NCI-H2107 treated with DMSO at 0.1 percent for 48 hours (cell line): ENCODE data around the gene SLC45A1.
"Not testable (repeated sequence)": the region's sequence is repeated elsewhere in the genome, so short reads cannot be mapped to it uniquely, and the experiment has no call there.

Experiments
- DNase-seq: peaks from one replicate; lab custom pipeline; 2025; ENCODE audit not compliant: unreplicated experiment; lab: John Stamatoyannopoulos, UW

The SLC45A1 gene

DNA sequence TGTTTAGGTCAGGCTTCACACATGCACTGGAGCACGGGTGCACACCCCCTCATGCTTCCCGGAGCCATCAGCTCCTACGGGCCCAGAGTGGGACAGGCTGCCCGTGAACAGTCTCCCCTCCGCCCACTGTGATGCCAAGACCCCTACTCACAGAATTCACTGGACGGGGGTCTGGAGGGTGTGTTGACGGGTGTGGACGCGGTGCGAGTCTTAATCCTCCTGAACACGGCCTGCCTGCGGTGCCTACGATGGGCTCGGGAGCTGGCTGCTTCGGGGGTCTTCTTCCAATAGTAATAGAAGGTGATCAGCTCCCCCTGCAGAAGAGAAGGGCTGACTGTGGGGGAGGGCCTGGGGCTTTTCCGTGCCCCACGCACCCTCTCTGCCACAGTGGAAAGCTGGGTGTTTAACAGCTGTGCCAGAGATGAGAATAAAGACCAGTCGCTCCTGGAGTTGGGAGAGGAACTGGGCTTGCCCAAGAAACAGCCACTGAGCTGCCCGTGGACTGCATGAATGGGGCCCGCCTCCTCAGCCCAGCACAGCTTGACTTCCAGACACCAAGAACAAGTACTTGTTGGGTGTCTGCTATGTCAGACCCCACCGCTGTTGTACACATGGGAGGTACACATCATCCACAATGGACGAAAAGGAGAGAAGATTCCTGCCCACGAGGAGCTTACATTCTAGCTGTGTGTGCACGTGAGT lies 47.9 kb downstream of the SLC45A1 start:
- no peak for DNase-seq

- no peak for DNase-seq
Measured at GRCh38 chr1:8367571-8368194, 49.8 kb downstream of the SLC45A1 start.

DNA sequence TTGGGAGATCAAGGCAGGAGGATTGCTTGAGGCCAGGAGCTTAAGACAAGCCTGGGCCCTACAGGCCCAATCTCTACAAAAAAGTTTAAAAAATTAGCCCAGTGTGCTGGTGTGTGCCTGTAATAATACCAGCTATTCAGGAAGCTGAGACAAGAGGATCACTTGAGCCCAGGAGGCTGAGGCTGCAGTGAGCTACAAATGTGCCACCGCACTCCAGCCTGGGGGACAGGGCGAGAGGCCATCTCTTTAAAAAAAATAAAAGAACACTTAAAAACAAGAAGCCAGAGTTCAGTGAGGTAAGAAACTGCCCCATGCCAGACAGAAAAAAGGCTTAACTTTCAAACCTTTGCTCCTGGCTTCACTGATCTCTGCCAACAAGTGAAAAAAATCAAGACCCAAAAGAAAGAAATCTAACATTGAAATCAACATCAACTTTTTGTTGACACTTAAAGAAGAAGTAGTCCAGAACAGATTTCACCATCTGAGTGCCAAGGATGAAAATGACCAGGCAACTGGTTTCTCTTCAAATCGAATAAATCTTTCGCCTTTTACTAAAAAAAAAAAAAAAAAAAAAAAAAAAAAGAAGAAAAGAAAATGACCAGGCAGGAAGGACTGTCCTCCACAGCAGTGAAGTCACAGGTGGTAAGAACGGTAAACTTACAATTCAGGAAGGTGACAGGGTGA lies 51.2 kb downstream of the SLC45A1 start:
- DNase-seq = no peak

DNA sequence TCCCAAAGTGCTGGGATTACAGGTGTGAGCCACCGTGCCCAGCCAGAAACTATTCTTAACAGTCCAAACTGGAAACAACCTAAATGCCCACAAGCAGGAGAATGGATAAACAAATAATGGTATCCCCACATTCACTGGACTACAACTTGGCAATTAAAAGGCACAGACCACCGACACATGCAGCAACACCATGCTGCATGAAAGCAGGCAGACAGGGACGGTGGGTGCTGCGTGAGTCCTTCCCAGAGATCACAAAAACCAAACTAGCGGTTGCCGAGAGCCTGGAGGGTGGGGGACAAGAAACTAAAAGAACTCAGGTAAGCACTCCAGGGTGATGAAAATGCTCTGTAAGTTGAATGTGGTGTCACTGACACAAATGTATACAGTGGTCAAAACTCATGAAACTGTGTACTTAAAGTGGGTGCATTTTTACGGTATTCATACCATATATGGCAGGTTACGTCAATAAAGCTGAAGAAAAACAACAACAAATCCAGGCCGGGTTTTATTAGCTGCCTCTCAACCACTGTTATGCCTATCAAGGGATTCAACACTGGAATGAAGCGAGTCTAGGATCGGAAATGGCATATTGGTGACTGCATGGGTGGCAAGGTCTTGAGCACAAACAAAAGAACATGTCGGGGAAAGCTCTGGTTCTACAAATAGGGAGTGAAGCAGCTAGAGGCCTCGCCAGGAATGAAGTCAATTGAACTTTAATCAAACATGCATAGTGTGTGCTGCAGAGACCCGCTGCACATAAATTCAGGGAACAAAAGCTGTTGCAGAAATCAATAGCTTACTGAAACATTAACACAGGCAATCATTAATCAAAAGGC lies 52.4 kb downstream of the SLC45A1 start:
- peak; percentile 6 for DNase-seq

GRCh38 chr1:8370905-8371315 lies 53.0 kb downstream of the SLC45A1 start:
- DNase-seq = no peak

GRCh38 chr1:8371372-8371991 lies 53.6 kb downstream of the SLC45A1 start:
- DNase-seq = no peak

DNA sequence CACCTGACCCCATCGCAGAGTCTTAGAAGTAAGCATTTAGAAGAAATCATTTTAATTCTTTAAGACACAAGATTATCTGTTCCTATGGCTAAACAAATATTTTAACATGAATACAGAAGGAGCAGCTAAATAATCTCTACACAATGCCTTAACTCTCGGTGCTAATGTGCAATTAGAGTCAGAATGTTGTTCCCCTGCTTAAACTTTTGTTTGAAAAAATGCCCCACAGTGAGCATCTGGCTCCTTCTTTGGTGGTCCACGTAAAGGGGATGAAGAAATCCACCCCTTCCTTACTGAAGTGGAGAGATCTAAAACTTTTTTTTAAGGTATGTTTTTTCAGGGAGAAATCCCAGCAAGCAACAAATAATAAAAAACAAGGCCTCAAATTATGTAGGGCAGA lies 55.2 kb downstream of the SLC45A1 start:
- DNase-seq = no peak

- DNase-seq = peak; percentile 11
Measured at GRCh38 chr1:8373581-8374241, 55.8 kb downstream of the SLC45A1 start.

- DNase-seq = no peak
Measured at GRCh38 chr1:8374356-8374755, 56.4 kb downstream of the SLC45A1 start.

DNA sequence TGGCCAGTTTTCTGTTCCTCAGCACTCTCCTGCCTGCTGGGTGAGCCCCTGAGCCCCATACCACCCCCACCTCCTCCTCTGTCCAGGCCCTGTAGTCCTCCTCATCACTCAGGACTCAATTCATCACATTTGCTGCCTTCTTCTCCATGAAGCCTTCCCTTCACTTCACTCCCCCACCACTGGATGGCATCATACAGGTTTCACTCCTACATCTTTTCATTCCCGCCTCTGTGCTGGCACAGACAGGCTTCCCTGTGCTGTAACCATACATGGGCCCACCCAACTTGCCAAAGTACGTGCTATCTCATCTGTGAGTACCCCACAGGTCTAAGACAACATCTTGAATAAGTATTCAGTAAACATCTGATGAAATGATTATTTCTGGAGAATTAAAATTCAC lies 56.9 kb downstream of the SLC45A1 start:
- no peak for DNase-seq

GRCh38 chr1:8376358-8376840 lies 58.5 kb downstream of the SLC45A1 start:
- no peak for DNase-seq

DNA sequence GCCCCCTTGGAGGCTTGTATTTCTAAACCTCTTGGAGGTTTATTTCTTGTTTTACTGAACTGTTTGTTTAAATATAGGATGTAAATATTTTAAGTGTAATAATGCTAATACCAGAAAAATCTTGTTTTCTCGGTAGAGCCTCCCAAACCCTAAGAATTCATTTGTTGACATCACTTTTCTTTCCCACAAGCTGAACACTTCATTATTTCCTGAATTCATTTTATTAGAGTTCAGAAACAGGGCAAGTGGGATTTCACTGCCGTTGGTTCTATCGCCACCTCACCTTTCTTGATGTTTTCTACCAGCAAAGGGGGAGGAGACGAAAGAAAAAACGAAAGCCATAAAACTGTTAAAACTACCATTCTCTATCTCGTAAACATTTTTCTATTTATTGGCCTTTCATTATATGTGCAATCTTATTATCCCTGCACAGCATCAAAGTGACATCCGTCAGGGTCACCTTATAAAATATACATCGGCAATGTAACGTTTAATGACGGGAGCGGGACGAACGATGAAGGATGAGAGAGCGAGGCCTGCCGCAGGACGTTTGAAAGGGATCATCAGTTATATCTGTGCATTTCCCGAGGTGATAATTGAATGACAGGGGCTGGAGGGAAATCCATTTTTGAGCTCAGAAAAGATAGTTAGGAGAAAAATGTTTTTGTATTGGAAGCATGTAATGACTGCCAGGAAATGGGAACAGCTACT lies 59.5 kb downstream of the SLC45A1 start:
- DNase-seq = no peak

DNA sequence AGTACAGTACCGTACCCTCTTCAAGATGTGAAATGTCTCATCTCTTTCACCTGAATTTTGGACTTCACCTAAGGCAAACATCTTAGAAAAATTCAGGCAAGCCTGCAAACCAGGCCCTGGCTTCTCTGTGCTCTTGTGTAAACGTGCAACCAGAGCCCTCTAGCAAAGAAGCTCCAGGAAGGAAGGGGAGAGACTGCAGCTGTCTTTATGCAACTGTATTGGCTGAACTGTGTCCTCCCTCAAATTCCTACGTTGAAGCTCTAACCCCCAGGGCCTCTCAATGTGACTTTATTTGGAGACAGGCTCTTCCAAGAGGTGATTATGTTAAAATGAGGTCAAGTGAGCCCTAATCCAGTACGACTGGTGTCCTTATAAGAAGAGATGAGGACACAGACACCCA lies 60.3 kb downstream of the SLC45A1 start:
- DNase-seq = no peak

- no peak for DNase-seq
Measured at GRCh38 chr1:8378981-8379470, 61.1 kb downstream of the SLC45A1 start.

DNA sequence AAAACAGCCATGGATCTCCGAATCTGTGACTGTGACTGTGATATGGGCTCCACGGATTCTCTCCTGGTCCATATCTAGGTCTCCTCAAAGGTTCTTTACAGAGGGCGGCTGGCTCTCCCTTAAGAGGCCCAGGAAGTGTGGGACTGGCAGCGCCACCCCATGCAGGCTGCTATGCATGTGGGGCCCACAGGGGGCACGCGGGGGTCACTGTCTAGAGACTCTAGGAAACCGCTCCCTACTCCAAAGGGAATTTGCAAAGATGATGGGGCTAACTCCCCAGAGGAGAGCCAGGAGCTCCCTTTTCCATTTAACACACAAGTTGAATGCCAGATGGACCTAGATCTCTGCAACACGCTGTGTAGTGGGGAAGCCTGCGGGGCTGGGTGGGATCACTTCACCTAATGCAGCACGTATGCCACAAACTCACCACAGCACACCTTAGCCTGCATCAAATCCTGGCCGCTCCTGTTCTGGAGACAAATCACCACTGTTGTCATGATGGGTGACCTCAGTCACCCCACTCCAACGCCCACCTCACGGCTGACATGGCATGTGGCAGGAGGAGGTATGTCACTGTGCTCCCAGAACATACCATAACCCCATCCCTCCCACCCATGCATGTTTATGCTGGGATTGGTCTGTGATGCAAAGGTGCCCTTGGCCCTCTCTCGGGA lies 61.7 kb downstream of the SLC45A1 start:
- no peak for DNase-seq

DNA sequence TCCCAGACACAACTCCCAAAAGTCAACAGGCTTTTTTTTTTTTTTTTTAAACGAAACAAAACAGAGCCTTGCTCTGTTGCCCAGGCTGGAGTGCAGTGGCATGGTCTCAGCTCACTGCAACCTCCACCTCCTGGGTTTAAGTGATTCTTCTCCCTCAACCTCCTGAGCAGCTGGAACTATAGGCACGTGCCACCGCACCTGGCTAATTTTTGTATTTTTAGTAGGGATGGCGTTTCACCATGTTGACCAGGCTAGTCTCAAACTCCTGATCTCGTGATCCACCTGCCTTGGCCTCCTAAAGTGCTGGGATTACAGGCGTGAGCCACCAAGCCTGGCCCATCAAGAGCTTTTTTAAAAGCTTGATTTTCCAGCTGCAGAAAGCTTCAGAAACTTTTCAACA lies 62.4 kb downstream of the SLC45A1 start:
- not testable (repeated sequence) for DNase-seq

DNA sequence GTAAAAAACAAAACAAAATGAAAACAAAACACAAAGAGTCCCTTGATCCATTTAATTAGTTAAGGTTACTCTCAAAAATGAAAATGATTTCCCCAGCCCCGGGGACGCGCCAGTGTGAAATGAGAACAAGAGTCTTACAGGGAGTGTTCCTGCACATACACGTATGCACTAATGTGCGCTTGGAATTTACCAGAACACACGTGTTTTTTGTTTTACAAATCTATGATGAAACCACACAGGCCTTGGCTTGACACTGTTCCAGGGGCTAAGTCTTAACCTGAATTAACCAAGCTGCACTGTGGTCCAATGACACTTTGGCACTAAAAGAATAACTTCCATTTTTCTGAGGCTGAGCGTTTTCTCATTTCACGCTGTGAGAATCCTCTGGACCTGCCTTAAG lies 63.7 kb downstream of the SLC45A1 start:
- DNase-seq = no peak

- no peak for DNase-seq
Measured at GRCh38 chr1:8382051-8382505, 64.2 kb downstream of the SLC45A1 start.
